Transverse colon (tissue), 4 donors: ENCODE results near the gene FGF22. TPM values are rescaled to one million over a fixed set of nuclear protein-coding genes. Genes with fewer than 3 reads are reported as not detected.
"Not testable (repeated sequence)": the region's sequence is repeated elsewhere in the genome, so short reads cannot be mapped to it uniquely, and the experiment has no call there.

ENCODE experiments used
- DNase-seq: peaks from one replicate; pipeline ENCODE4 v3.0.0-alpha.2; 2019
- H3K27ac ChIP-seq, 4 donors: fragments of 200-600 bp; sonication (generic); 2 replicates each; pipeline ENCODE4 v1.5.1; 2016 to 2018; ENCODE audit warnings: inconsistent platforms in 4 of 4
- H3K27me3 ChIP-seq: fragments of 200-600 bp; sonication (generic); 2 replicates; pipeline ENCODE4 v1.5.1; 2017; ENCODE audit warnings: inconsistent platforms
- H3K36me3 ChIP-seq, 4 donors: fragments of 200-600 bp; sonication (generic); 2 replicates each; pipeline ENCODE4 v1.5.1; 2017 to 2019; ENCODE audit warnings: inconsistent platforms in 4 of 4
- H3K4me1 ChIP-seq, 4 donors: fragments of 200-600 bp; sonication (generic); 2 replicates each; pipeline ENCODE4 v1.5.1; 2017 to 2020; ENCODE audit warnings: inconsistent platforms in 4 of 4
- H3K4me3 ChIP-seq, 4 donors: fragments of 200-600 bp; sonication (generic); 1 replicate in 1 of 4; 2 replicates in 3 of 4; pipeline versions ENCODE4 v1.5.1 to v1.6.1; 2017 to 2019; ENCODE audit warnings: inconsistent platforms in 4 of 4
- H3K9me3 ChIP-seq, 2 donors: fragments of 200-600 bp; sonication (generic); 2 replicates each; pipeline ENCODE4 v1.5.1; 2017 to 2019; ENCODE audit warnings: inconsistent platforms in 2 of 2
- CTCF ChIP-seq, 5 experiments: fragments of 200-600 bp in 3 of 5; fragments of 450-650 bp in 2 of 5; sonication (generic) in 3 of 5; IDR thresholded peaks; 1 replicate in 2 of 5; 2 replicates in 3 of 5; pipeline ENCODE4 v1.5.1; 2016 to 2017; ENCODE audit warnings: antibody characterized with exemption in 5 of 5, inconsistent platforms in 3 of 5, mild to moderate bottlenecking in 2 of 5, moderate library complexity in 1 of 5
- EP300 ChIP-seq: sonication (generic); formaldehyde crosslinking; IDR thresholded peaks from one replicate; pipeline ENCODE4 v1.6.1; 2017; ENCODE audit warnings: antibody characterized with exemption, low read depth
- POLR2A ChIP-seq: fragments of 450-650 bp; IDR thresholded peaks from one replicate; pipeline ENCODE4 v1.6.1; 2016; ENCODE audit warnings: antibody characterized with exemption, mild to moderate bottlenecking, moderate library complexity
- POLR2AphosphoS5 ChIP-seq, 3 donors: sonication (generic); formaldehyde crosslinking; IDR thresholded peaks; one replicate each; pipeline ENCODE4 v1.6.1; 2016; ENCODE audit warnings: antibody characterized with exemption in 3 of 3
- WGBS, 2 donors: methylation state at CpG; one replicate each; pipeline ENCODE4 v1.1.5; 2018; ENCODE audit warnings: low coverage in 1 of 2; 5-methylcytosine and 5-hydroxymethylcytosine counted together
- in situ Hi-C, 4 donors: fragments of 200-750 bp; cut with MboI; loops; one replicate each; pipeline versions ENCODE4 v1.15.0 to v1.15.1; 2017; ENCODE audit warnings: low sequenced_read_pairs in 3 of 4, low pct_ligation_motif_present in 1 of 4, low pct_unique_long_range_greater_than_20kb in 1 of 4
- intact Hi-C: fragments of 100-400 bp; cut with DNase I; formaldehyde crosslinking; loops from one replicate; pipeline ENCODE4 v1.15.1; 2023; ENCODE audit warnings: low total_unique reads
- total RNA-seq, 4 donors: library from RNA; depleted of rRNA; stranded (reverse); fragments of >200 nt; gene quantifications; one replicate each; pipeline ENCODE4 v1.1.0, GENCODE V29; 2016

FGF22 gene
- total RNA-seq, 4 donors from 2014 or later = not detected

GRCh38 chr19:619286-620002, 20.2 kb upstream of the FGF22 start:
- peaks cover 0 to 31% (median 15%) of the 10 kb centered on the region in 4 donors for H3K36me3 ChIP-seq
- WGBS, 2 donors = 93% methylated on average over 47 of the region's 47 CpGs; no CpG with 5 or more reads in 1 of the 2 donors
- intact Hi-C loops = loop anchor here (1.0 kb wide), 1 partner anchor 39 kb away; no protein-coding TSS in a partner anchor

GRCh38 chr19:620166-620862, 19.4 kb upstream of the FGF22 start:
- H3K36me3 ChIP-seq = peaks cover 0 to 31% (median 15%) of the 10 kb centered on the region in 4 donors

More at GRCh38 chr19:619286-620002, 20.2 kb upstream of the FGF22 start:
- H3K27me3 ChIP-seq = peaks cover 10% of the 10 kb centered on the region
- no peak overlapping the region for H3K4me3 ChIP-seq
- in situ Hi-C loops = no loop called here
- H3K27ac ChIP-seq = no peak overlapping the region
- DNase-seq = no peak
- TF ChIP-seq EP300 (no peak), POLR2AphosphoS5 (IDR thresholded peaks at IDR 0.05) (no peak), CTCF (IDR thresholded peaks at IDR 0.05) (no peak), POLR2A (no peak)
- H3K9me3 ChIP-seq = no peaks in the 10 kb centered on the region
- H3K4me1 ChIP-seq = peaks cover 0 to 7% (median 4%) of the 10 kb centered on the region in 4 donors

GRCh38 chr19:621191-621590, 18.5 kb upstream of the FGF22 start:
- H3K9me3 ChIP-seq, H3K27ac ChIP-seq, H3K4me3 ChIP-seq, H3K4me1 ChIP-seq, DNase-seq, in situ Hi-C loops, intact Hi-C loops, H3K27me3 ChIP-seq: not testable (repeated sequence)
- peaks cover 0 to 31% (median 15%) of the 10 kb centered on the region in 4 donors for H3K36me3 ChIP-seq
- 96 to 99% methylated on average over 4 to 47 of the region's 48 CpGs for WGBS, 2 donors

More at GRCh38 chr19:620166-620862, 19.4 kb upstream of the FGF22 start:
- WGBS, 2 donors = 94% methylated on average over 42 of the region's 51 CpGs; no CpG with 5 or more reads in 1 of the 2 donors
- H3K27me3 ChIP-seq = peaks cover 10% of the 10 kb centered on the region
- DNase-seq = no peak
- TF ChIP-seq EP300 = no peak
- TF ChIP-seq POLR2AphosphoS5 (IDR thresholded peaks at IDR 0.05) = no peak
- no peak for TF ChIP-seq POLR2A
- TF ChIP-seq CTCF (IDR thresholded peaks at IDR 0.05) = no peak
- H3K4me1 ChIP-seq = peaks cover 0 to 7% (median 4%) of the 10 kb centered on the region in 4 donors
- in situ Hi-C loops = no loop called here
- intact Hi-C loops = loop anchor here (1.0 kb wide), 1 partner anchor 40 kb away; no protein-coding TSS in a partner anchor
- no peaks in the 10 kb centered on the region for H3K9me3 ChIP-seq
- H3K4me3 ChIP-seq = no peak overlapping the region
- H3K27ac ChIP-seq = no peak overlapping the region

GRCh38 chr19:621819-622218, 17.9 kb upstream of the FGF22 start:
- no peak for TF ChIP-seq EP300
- TF ChIP-seq POLR2A = no peak
- no peak for TF ChIP-seq CTCF (IDR thresholded peaks at IDR 0.05)
- no peak for TF ChIP-seq POLR2AphosphoS5 (IDR thresholded peaks at IDR 0.05)
- in situ Hi-C loops (no loop called here), intact Hi-C loops (no loop called here)
- Histone ChIP-seq H3K9me3 (no peaks in the 10 kb centered on the region), H3K36me3 (peaks cover 0 to 31% (median 15%) of the 10 kb centered on the region in 4 donors), H3K4me3 (no peak overlapping the region), H3K4me1 (peaks cover 0 to under 1% (median 0%) of the 10 kb centered on the region in 4 donors), H3K27ac (no peak overlapping the region), H3K27me3 (peaks cover 4% of the 10 kb centered on the region)
- 94% methylated on average over 17 of the region's 24 CpGs; no CpG with 5 or more reads in 1 of the 2 donors for WGBS, 2 donors
- DNase-seq = no peak
